ENCODE results near the gene GPR26. TPM values are rescaled to one million over a fixed set of nuclear protein-coding genes. Genes with fewer than 3 reads are reported as not detected.

Gene GPR26
- total RNA-seq, 1 donor from 2014 or later: 0.14 TPM

DNA sequence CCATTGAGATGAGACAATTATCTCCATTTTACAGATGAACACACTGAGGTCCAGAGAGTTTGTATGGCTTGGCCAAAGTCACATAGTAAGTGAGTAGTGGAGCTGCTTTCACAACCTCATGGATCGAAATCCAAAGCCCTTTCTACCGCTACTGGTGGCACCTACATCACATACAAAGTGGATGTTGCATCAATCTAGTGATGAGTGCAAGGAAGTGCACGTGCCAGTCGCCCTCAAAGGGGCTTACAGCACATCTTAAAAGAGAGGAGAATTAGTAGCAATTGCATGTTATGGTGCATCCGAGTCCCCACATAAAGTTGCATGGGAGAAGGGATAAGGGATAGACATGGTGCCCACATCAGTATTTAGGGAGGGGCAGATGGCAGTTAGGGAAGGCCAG lies 31.0 kb upstream of the GPR26 start:
- H3K36me3 Mint-ChIP-seq: no peaks in the 10 kb centered on the region
- TF ChIP-seq, protein P1, sequence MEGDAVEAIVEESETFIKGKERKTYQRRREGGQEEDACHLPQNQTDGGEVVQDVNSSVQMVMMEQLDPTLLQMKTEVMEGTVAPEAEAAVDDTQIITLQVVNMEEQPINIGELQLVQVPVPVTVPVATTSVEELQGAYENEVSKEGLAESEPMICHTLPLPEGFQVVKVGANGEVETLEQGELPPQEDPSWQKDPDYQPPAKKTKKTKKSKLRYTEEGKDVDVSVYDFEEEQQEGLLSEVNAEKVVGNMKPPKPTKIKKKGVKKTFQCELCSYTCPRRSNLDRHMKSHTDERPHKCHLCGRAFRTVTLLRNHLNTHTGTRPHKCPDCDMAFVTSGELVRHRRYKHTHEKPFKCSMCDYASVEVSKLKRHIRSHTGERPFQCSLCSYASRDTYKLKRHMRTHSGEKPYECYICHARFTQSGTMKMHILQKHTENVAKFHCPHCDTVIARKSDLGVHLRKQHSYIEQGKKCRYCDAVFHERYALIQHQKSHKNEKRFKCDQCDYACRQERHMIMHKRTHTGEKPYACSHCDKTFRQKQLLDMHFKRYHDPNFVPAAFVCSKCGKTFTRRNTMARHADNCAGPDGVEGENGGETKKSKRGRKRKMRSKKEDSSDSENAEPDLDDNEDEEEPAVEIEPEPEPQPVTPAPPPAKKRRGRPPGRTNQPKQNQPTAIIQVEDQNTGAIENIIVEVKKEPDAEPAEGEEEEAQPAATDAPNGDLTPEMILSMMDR (conservative IDR thresholded peaks at IDR 0.05): no peak

DNA sequence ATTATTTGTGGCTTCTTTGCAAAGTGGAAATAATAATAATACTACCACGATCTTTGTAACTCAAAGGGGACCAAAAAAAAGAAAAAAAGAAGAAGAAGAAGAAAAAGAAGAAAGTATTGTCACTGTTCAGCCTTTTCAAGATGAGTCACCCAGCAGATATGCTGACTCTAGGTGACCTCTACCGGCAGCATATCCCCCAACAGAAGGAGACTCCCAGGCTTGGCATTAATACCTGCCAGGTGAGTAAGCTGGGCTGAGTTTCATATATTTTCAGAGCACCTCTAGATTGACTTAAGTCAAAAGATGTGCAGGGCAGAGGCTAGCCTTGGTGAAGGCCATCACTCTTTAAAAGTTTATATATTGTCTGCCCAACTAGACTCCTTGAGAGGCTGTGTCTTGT lies 30.4 kb upstream of the GPR26 start:
- H3K9me3 Mint-ChIP-seq: no peaks in the 10 kb centered on the region
- DNase-seq (ENCODE audit: extremely low spot score, unreplicated experiment): no peak
- no peaks in the 10 kb centered on the region for H3K36me3 Mint-ChIP-seq
- no peaks in the 10 kb centered on the region for H3K4me1 Mint-ChIP-seq (ENCODE audit: unreplicated experiment)
- TF ChIP-seq, protein P1 (conservative IDR thresholded peaks at IDR 0.05): no peak
- no peak overlapping the region for H3K27ac Mint-ChIP-seq
- H3K27me3 Mint-ChIP-seq: peaks cover 62% of the 10 kb centered on the region
- H3K4me3 Mint-ChIP-seq: no peak overlapping the region

More for the DNA sequence above, 31.0 kb upstream of the GPR26 start:
- peaks cover 55% of the 10 kb centered on the region for H3K27me3 Mint-ChIP-seq
- H3K4me1 Mint-ChIP-seq (ENCODE audit: unreplicated experiment): no peaks in the 10 kb centered on the region
- H3K9me3 Mint-ChIP-seq: no peaks in the 10 kb centered on the region
- no peak for DNase-seq (ENCODE audit: extremely low spot score, unreplicated experiment)
- H3K4me3 Mint-ChIP-seq: no peak overlapping the region
- H3K27ac Mint-ChIP-seq: no peak overlapping the region

DNA sequence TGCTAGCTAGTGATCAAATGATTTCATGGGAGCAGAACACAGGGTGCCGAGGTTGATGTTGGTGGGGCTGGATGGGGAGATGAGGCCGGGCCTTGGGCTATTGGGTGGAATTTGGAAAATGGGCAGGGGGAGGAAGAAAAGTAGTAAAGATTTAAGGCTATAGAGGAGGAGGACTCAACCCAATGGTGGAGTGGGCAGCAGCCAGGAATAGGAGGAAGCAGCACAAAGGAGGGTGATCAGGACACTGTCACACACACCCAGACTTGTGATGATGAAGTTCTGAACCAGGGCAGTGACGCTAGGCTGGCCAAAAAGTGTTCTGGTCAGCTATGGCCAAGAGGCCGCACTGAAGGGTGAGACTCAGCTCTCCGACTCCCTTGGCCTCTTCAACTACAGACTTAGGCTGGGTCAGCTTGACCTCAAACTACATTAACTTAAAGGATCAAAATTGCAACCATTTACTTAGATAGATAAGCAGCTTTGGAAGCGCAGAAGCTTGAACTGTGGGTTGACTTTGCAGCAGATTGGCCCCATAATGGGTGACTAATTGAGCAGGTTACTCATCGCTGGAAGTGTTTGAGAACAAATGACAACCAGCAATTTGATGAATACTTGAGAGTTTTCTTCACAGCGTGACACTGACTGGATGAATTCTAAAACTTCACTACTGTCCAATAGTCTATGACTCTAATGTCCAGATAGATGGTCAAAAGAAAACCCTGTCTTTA lies 29.4 kb upstream of the GPR26 start:
- Mint-ChIP-seq H3K27ac (no peak overlapping the region), H3K9me3 (no peaks in the 10 kb centered on the region), H3K27me3 (peaks cover 62% of the 10 kb centered on the region), H3K4me1 (ENCODE audit: unreplicated experiment) (no peaks in the 10 kb centered on the region), H3K4me3 (no peak overlapping the region), H3K36me3 (no peaks in the 10 kb centered on the region)
- TF ChIP-seq, protein P1 (conservative IDR thresholded peaks at IDR 0.05): no peak
- DNase-seq (ENCODE audit: extremely low spot score, unreplicated experiment): no peak

DNA sequence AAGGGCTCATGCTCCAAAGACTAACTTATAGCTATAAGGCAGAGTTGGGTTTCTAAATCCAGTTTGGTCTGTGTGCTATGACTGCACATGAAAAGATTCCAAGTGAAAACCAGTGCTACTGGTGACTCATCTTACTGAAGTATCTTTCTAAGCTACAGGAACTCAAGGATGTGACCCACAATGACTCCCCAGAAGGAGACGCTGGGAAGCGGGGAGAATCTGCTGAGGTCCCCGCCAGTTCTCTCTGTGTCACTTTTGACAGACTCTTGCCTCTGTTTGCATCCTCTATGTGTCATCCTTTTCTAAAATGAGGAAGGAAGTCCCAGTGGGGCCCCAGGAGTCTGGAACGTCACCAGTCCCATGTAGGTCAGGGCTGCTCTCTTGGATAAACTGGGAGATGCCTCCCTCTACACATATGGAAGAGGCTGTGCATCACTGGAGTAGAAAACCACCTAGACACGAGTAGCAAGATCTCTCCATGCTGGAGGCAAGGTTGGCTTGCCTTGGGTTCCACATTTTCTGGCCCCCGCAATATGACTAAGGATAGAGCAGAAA lies 28.8 kb upstream of the GPR26 start:
- TF ChIP-seq, protein P1 (conservative IDR thresholded peaks at IDR 0.05): no peak
- Mint-ChIP-seq H3K36me3 (no peaks in the 10 kb centered on the region), H3K4me3 (no peak overlapping the region), H3K27ac (no peak overlapping the region), H3K9me3 (no peaks in the 10 kb centered on the region), H3K27me3 (peaks cover 60% of the 10 kb centered on the region), H3K4me1 (ENCODE audit: unreplicated experiment) (no peaks in the 10 kb centered on the region)
- DNase-seq (ENCODE audit: extremely low spot score, unreplicated experiment): no peak

DNA sequence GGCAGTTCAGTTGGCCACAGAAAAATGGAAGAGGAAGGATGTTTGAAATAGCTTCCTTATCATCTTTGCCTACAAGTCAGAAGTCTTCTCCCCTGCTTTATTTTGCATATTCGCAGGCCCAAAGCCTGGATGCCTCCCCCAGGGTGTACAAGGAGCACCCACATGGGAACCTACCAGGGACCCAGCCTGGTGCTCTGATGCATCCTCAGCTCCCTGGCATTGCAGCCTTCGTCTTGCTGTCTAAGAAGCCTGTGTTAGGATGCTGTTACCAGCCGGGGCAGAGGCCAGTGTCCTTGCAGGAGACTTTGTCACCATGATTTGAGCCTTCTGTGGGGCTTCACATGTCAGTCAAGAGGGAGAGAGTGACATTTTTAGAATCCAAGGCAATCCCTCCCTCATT lies 27.0 kb upstream of the GPR26 start:
- no peak for DNase-seq (ENCODE audit: extremely low spot score, unreplicated experiment)
- Mint-ChIP-seq H3K4me3 (no peak overlapping the region), H3K27me3 (peaks cover 52% of the 10 kb centered on the region), H3K27ac (no peak overlapping the region), H3K36me3 (no peaks in the 10 kb centered on the region), H3K9me3 (no peaks in the 10 kb centered on the region), H3K4me1 (ENCODE audit: unreplicated experiment) (no peaks in the 10 kb centered on the region)
- TF ChIP-seq, protein P1 (conservative IDR thresholded peaks at IDR 0.05): no peak
